Fibroblast of lung (primary cell): ENCODE results near the gene BCL2. TPM values are rescaled to one million over a fixed set of nuclear protein-coding genes. Genes with fewer than 3 reads are reported as not detected.

ENCODE experiments used
- DNase-seq, 2 donors: peaks; one replicate each; pipeline versions ENCODE4 v3.0.0 to v3.0.0-alpha.2; 2010; ENCODE audit warnings: low read depth in 2 of 2
- H2AFZ ChIP-seq: 2 replicates; pipeline ENCODE4 v1.5.1; 2012; ENCODE audit warnings: low read length, control low read depth, inconsistent platforms
- H3K27ac ChIP-seq: 2 replicates; pipeline ENCODE4 v1.5.1; 2011; ENCODE audit warnings: low read length, control low read depth; ENCODE audit not compliant: insufficient read depth
- H3K27me3 ChIP-seq: 2 replicates; pipeline ENCODE4 v1.5.1; 2011; ENCODE audit warnings: mild to moderate bottlenecking, low read length; ENCODE audit not compliant: control insufficient read depth, insufficient read depth
- H3K36me3 ChIP-seq: 2 replicates; pipeline ENCODE4 v1.5.1; 2011; ENCODE audit warnings: low read length; ENCODE audit not compliant: control insufficient read depth, insufficient read depth
- H3K4me1 ChIP-seq: 2 replicates; pipeline ENCODE4 v1.5.1; 2011; ENCODE audit warnings: low read length; ENCODE audit not compliant: control insufficient read depth, insufficient read depth; ENCODE audit errors: extremely low read depth
- H3K4me2 ChIP-seq: 2 replicates; pipeline ENCODE4 v1.5.1; 2011; ENCODE audit warnings: low read length, control low read depth; ENCODE audit not compliant: insufficient read depth; ENCODE audit errors: extremely low read depth
- H3K4me3 ChIP-seq, 4 experiments: fragments of 200-600 bp in 1 of 4; sonication (generic) in 1 of 4; replicated peaks in 1 of 4; 2 replicates each; pipeline ENCODE4 v1.5.1; 2011 to 2016; ENCODE audit warnings: low read length in 4 of 4, low read depth in 3 of 4, mild to moderate bottlenecking in 3 of 4, control low read depth in 2 of 4, inconsistent platforms in 1 of 4, mixed read lengths in 1 of 4; ENCODE audit not compliant: insufficient read depth in 1 of 4; ENCODE audit errors: control extremely low read depth in 1 of 4
- H3K79me2 ChIP-seq: 2 replicates; pipeline ENCODE4 v1.5.1; 2012; ENCODE audit warnings: mild to moderate bottlenecking, low read length, inconsistent platforms; ENCODE audit not compliant: control insufficient read depth, insufficient read depth
- H3K9ac ChIP-seq: 2 replicates; pipeline ENCODE4 v1.5.1; 2011; ENCODE audit warnings: mild to moderate bottlenecking, low read length, control low read depth; ENCODE audit not compliant: insufficient read depth
- H3K9me3 ChIP-seq: 2 replicates; pipeline ENCODE4 v1.5.1; 2012; ENCODE audit warnings: low read depth, low read length; ENCODE audit not compliant: control insufficient read depth, insufficient read depth
- H4K20me1 ChIP-seq: 2 replicates; pipeline ENCODE4 v1.5.1; 2011; ENCODE audit warnings: low read length; ENCODE audit not compliant: control insufficient read depth, insufficient read depth; ENCODE audit errors: extremely low read depth
- CTCF ChIP-seq, 2 donors: IDR thresholded peaks in 1 of 2; conservative IDR thresholded peaks in 1 of 2; 1 replicate in 1 of 2; 2 replicates in 1 of 2; pipeline ENCODE4 v1.5.1; 2011 to 2012; ENCODE audit warnings: low read length in 2 of 2, control low read depth in 1 of 2, inconsistent platforms in 1 of 2, low read depth in 1 of 2, mild to moderate bottlenecking in 1 of 2
- EZH2 ChIP-seq: IDR thresholded peaks from 2 replicates; pipeline ENCODE4 v1.5.1; 2012; ENCODE audit warnings: low read length, control low read depth, mild to moderate bottlenecking; ENCODE audit errors: missing control alignments
- polyA plus RNA-seq, 2 donors: library from polyadenylated mRNA; depleted of rRNA in 1 of 2; stranded (reverse) in 1 of 2; unstranded in 1 of 2; fragments of >200 nt; gene quantifications; 2 replicates each; pipeline ENCODE4 v1.2.1, GENCODE V29; 2011 to 2012; ENCODE audit warnings: missing spikeins in 1 of 2
- total RNA-seq: library from RNA; depleted of rRNA; stranded (reverse); fragments of >200 nt; gene quantifications from 2 replicates; pipeline ENCODE4 v1.2.1, GENCODE V29; 2014

The BCL2 gene
- total and polyA plus RNA-seq, 2 donors (not counting 1 experiment from before 2014, with no cell fraction given) = 1.5 to 3.6 TPM

GRCh38 chr18:63290166-63290820 is 29.3 kb downstream of the BCL2 start:
- Histone ChIP-seq H3K9ac (no peak overlapping the region), H3K27ac (no peak overlapping the region), H3K36me3 (no peaks in the 10 kb centered on the region), H2AFZ (no peak overlapping the region), H3K4me3 (no peak overlapping the region), H3K79me2 (no peaks in the 10 kb centered on the region), H3K4me2 (no peak overlapping the region), H3K27me3 (no peaks in the 10 kb centered on the region), H3K9me3 (no peaks in the 10 kb centered on the region), H3K4me1 (no peaks in the 10 kb centered on the region), H4K20me1 (no peaks in the 10 kb centered on the region)
- no peak for TF ChIP-seq CTCF (conservative IDR thresholded peaks at IDR 0.05 in 1 of 2, IDR thresholded peaks at IDR 0.05 in 1 of 2; ENCODE audit: low read depth in 1 of 2, low read length in 2 of 2)
- no peak for TF ChIP-seq EZH2
- no peak for DNase-seq

GRCh38 chr18:63288311-63288710 is 31.3 kb downstream of the BCL2 start:
- no peak for DNase-seq
- no peak overlapping the region for H2AFZ ChIP-seq
- no peaks in the 10 kb centered on the region for H3K27me3 ChIP-seq
- no peaks in the 10 kb centered on the region for H3K36me3 ChIP-seq
- H4K20me1 ChIP-seq = no peaks in the 10 kb centered on the region
- TF ChIP-seq EZH2 (no peak), CTCF (conservative IDR thresholded peaks at IDR 0.05 in 1 of 2, IDR thresholded peaks at IDR 0.05 in 1 of 2; ENCODE audit: low read depth in 1 of 2, low read length in 2 of 2) (no peak)
- no peaks in the 10 kb centered on the region for H3K79me2 ChIP-seq
- no peak overlapping the region for H3K27ac ChIP-seq
- H3K4me1 ChIP-seq = no peaks in the 10 kb centered on the region
- no peak overlapping the region for H3K4me3 ChIP-seq
- no peak overlapping the region for H3K9ac ChIP-seq
- H3K4me2 ChIP-seq = no peak overlapping the region
- H3K9me3 ChIP-seq = no peaks in the 10 kb centered on the region

- Histone ChIP-seq H4K20me1 (no peaks in the 10 kb centered on the region), H3K4me2 (no peak overlapping the region), H3K27me3 (no peaks in the 10 kb centered on the region), H3K4me3 (no peak overlapping the region), H3K9me3 (no peaks in the 10 kb centered on the region), H3K9ac (no peak overlapping the region), H3K27ac (no peak overlapping the region), H3K4me1 (no peaks in the 10 kb centered on the region), H2AFZ (no peak overlapping the region), H3K79me2 (no peaks in the 10 kb centered on the region), H3K36me3 (no peaks in the 10 kb centered on the region)
- no peak for DNase-seq
- TF ChIP-seq EZH2 (no peak), CTCF (conservative IDR thresholded peaks at IDR 0.05 in 1 of 2, IDR thresholded peaks at IDR 0.05 in 1 of 2; ENCODE audit: low read depth in 1 of 2, low read length in 2 of 2) (no peak)
Measured at GRCh38 chr18:63287691-63288220, 31.8 kb downstream of the BCL2 start.
